NCI-H69 (cell line): Measurements from ENCODE around the gene NLRP13.

Source experiments
- DNase-seq: peaks from one replicate; lab custom pipeline; 2025; lab: John Stamatoyannopoulos, UW

The NLRP13 gene

GRCh38 chr19:55901369-55902079, 30.6 kb downstream of the NLRP13 start:
- DNase-seq = no peak

GRCh38 chr19:55898911-55899310, 33.2 kb downstream of the NLRP13 start:
- DNase-seq = no peak

GRCh38 chr19:55882626-55883025, 49.5 kb downstream of the NLRP13 start:
- no peak for DNase-seq

GRCh38 chr19:55877211-55877610, 54.9 kb downstream of the NLRP13 start:
- DNase-seq = no peak

GRCh38 chr19:55870736-55871135, 61.4 kb downstream of the NLRP13 start:
- no peak for DNase-seq

- DNase-seq = no peak
Observed at GRCh38 chr19:55867101-55867500, 65.0 kb downstream of the NLRP13 start.

GRCh38 chr19:55866521-55866920, 65.6 kb downstream of the NLRP13 start:
- no peak for DNase-seq

GRCh38 chr19:55858969-55859368, 73.2 kb downstream of the NLRP13 start:
- no peak for DNase-seq

GRCh38 chr19:55858401-55858800, 73.7 kb downstream of the NLRP13 start:
- DNase-seq = no peak

GRCh38 chr19:55857974-55858373, 74.2 kb downstream of the NLRP13 start:
- DNase-seq = no peak

- DNase-seq = no peak
Observed at GRCh38 chr19:55857149-55857548, 75.0 kb downstream of the NLRP13 start.

GRCh38 chr19:55855160-55855559, 77.0 kb downstream of the NLRP13 start:
- DNase-seq = no peak
